ENCODE measurements around the gene NUBP2.

DNA sequence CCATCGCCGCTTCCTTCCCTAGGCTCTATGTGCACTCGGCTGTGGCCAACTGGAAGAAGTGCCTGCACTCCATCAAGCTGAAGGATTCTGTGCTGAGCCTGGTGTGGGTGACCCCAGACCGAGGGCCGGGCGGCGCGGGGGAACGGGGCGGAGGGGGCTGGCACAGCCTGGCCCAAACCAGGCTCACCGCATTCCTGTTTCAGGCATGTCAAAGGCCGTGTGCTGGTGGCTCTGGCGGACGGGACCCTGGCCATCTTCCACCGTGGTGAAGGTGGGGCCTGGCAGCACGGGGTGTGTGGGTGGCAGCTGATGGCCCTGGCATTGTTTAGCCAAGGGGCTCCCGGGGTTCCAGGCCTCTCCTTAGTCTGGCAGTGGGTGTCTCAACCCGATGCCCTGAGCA lies 16.1 kb upstream of the NUBP2 start:
- TF ChIP-seq EP300 (IDR thresholded peaks at IDR 0.05) (no peak), POLR2A (IDR thresholded peaks at IDR 0.05) (no peak)
- TF ChIP-seq, protein P1, sequence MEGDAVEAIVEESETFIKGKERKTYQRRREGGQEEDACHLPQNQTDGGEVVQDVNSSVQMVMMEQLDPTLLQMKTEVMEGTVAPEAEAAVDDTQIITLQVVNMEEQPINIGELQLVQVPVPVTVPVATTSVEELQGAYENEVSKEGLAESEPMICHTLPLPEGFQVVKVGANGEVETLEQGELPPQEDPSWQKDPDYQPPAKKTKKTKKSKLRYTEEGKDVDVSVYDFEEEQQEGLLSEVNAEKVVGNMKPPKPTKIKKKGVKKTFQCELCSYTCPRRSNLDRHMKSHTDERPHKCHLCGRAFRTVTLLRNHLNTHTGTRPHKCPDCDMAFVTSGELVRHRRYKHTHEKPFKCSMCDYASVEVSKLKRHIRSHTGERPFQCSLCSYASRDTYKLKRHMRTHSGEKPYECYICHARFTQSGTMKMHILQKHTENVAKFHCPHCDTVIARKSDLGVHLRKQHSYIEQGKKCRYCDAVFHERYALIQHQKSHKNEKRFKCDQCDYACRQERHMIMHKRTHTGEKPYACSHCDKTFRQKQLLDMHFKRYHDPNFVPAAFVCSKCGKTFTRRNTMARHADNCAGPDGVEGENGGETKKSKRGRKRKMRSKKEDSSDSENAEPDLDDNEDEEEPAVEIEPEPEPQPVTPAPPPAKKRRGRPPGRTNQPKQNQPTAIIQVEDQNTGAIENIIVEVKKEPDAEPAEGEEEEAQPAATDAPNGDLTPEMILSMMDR (IDR thresholded peaks at IDR 0.05): no peak

Measured in gastroesophageal sphincter (tissue), 3 donors.